ENCODE data around the gene PIEZO1.

- TF ChIP-seq, protein P1, sequence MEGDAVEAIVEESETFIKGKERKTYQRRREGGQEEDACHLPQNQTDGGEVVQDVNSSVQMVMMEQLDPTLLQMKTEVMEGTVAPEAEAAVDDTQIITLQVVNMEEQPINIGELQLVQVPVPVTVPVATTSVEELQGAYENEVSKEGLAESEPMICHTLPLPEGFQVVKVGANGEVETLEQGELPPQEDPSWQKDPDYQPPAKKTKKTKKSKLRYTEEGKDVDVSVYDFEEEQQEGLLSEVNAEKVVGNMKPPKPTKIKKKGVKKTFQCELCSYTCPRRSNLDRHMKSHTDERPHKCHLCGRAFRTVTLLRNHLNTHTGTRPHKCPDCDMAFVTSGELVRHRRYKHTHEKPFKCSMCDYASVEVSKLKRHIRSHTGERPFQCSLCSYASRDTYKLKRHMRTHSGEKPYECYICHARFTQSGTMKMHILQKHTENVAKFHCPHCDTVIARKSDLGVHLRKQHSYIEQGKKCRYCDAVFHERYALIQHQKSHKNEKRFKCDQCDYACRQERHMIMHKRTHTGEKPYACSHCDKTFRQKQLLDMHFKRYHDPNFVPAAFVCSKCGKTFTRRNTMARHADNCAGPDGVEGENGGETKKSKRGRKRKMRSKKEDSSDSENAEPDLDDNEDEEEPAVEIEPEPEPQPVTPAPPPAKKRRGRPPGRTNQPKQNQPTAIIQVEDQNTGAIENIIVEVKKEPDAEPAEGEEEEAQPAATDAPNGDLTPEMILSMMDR (IDR thresholded peaks at IDR 0.05 in 8 of 11, conservative IDR thresholded peaks at IDR 0.05 in 3 of 11): no peak
- no peak for TF ChIP-seq POLR2A (IDR thresholded peaks at IDR 0.05)
Measured at GRCh38 chr16:88749358-88749757, 35.7 kb downstream of the PIEZO1 start.
